Measurements from ENCODE around the gene AGAP3. TPM values are rescaled to one million over a fixed set of nuclear protein-coding genes. Genes with fewer than 3 reads are reported as not detected.

The AGAP3 gene
- polyA plus RNA-seq, 1 of the 3 experiments (the other 2 are of a cell fraction) = 126 TPM

DNA sequence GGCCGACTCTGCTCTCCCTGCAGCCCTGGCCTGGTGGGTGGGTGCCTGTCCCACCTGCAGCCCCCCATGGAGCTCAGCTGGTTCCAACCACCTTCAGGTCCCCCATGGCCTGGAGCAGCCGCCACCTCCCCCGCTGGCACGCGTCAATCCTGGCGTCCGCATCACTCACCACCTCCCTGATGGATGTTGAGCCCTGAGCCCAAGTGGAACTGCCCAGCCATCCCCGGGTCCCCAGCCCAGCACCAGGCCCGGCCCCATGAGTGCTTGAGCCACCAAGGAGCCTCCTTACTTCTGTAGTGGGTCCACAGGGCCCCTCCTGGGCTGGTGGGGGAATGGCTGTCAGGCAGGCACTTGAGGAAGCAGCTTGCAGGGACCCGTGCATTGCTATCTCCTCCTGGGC is 14.6 kb downstream of the AGAP3 start:
- ChIA-PET CTCF (interaction anchor here (0.7 to 18.7 kb wide), 4 partner anchors 12 to 138 kb away, joined by 3 to 474 read pairs (median 28); partner anchors contain the start of genes ABCB8, AGAP3, FASTK and TMUB1), POLR2A (no interaction called here)
- no peak for DNase-seq
- no peak overlapping the region for H3K4me2 ChIP-seq
- H3K36me3 ChIP-seq (replicated peaks in 1 of 2; ENCODE audit: control insufficient read depth in 1 of 2, insufficient read depth in 2 of 2, low read length in 1 of 2) = peaks cover 0 to 7% of the 10 kb centered on the region in 2 experiments
- TF ChIP-seq RAD21 (IDR thresholded peaks at IDR 0.05; ENCODE audit: low read length) (no peak), RFX5 (IDR thresholded peaks at IDR 0.05; ENCODE audit: low read length) (no peak), POLR2AphosphoS5 (IDR thresholded peaks at IDR 0.05; ENCODE audit: low read depth, low read length) (no peak), GABPA (IDR thresholded peaks at IDR 0.05; ENCODE audit: low read depth) (no peak), CHD2 (IDR thresholded peaks at IDR 0.05; ENCODE audit: low read length, partially characterized antibody) (no peak), FOSL2 (IDR thresholded peaks at IDR 0.05; ENCODE audit: borderline replicate concordance, low read depth) (no peak), ELF1 (IDR thresholded peaks at IDR 0.05) (no peak), EZH2phosphoT487 (IDR thresholded peaks at IDR 0.05; ENCODE audit: borderline replicate concordance, low read depth) (no peak), NRF1 (IDR thresholded peaks at IDR 0.05; ENCODE audit: low read depth, low read length) (no peak), EP300 (IDR thresholded peaks at IDR 0.05; ENCODE audit: borderline replicate concordance in 1 of 2, low read depth in 1 of 2, low read length in 1 of 2) (no peak), TEAD4 (IDR thresholded peaks at IDR 0.05; ENCODE audit: borderline replicate concordance, insufficient read depth) (no peak), SMC3 (IDR thresholded peaks at IDR 0.05; ENCODE audit: low read depth, low read length) (no peak), SIN3A (IDR thresholded peaks at IDR 0.05; ENCODE audit: borderline replicate concordance, low read depth, low read length) (no peak)
- TF ChIP-seq, protein P1, sequence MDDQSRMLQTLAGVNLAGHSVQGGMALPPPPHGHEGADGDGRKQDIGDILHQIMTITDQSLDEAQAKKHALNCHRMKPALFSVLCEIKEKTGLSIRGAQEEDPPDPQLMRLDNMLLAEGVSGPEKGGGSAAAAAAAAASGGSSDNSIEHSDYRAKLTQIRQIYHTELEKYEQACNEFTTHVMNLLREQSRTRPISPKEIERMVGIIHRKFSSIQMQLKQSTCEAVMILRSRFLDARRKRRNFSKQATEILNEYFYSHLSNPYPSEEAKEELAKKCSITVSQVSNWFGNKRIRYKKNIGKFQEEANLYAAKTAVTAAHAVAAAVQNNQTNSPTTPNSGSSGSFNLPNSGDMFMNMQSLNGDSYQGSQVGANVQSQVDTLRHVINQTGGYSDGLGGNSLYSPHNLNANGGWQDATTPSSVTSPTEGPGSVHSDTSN (IDR thresholded peaks at IDR 0.05) = no peak
- TF ChIP-seq, protein P2, sequence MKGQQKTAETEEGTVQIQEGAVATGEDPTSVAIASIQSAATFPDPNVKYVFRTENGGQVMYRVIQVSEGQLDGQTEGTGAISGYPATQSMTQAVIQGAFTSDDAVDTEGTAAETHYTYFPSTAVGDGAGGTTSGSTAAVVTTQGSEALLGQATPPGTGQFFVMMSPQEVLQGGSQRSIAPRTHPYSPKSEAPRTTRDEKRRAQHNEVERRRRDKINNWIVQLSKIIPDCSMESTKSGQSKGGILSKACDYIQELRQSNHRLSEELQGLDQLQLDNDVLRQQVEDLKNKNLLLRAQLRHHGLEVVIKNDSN (IDR thresholded peaks at IDR 0.05; ENCODE audit: borderline replicate concordance, low read depth) = no peak
- TF ChIP-seq, protein P3, sequence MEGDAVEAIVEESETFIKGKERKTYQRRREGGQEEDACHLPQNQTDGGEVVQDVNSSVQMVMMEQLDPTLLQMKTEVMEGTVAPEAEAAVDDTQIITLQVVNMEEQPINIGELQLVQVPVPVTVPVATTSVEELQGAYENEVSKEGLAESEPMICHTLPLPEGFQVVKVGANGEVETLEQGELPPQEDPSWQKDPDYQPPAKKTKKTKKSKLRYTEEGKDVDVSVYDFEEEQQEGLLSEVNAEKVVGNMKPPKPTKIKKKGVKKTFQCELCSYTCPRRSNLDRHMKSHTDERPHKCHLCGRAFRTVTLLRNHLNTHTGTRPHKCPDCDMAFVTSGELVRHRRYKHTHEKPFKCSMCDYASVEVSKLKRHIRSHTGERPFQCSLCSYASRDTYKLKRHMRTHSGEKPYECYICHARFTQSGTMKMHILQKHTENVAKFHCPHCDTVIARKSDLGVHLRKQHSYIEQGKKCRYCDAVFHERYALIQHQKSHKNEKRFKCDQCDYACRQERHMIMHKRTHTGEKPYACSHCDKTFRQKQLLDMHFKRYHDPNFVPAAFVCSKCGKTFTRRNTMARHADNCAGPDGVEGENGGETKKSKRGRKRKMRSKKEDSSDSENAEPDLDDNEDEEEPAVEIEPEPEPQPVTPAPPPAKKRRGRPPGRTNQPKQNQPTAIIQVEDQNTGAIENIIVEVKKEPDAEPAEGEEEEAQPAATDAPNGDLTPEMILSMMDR (IDR thresholded peaks at IDR 0.05) = no peak
- TF ChIP-seq, protein P4, sequence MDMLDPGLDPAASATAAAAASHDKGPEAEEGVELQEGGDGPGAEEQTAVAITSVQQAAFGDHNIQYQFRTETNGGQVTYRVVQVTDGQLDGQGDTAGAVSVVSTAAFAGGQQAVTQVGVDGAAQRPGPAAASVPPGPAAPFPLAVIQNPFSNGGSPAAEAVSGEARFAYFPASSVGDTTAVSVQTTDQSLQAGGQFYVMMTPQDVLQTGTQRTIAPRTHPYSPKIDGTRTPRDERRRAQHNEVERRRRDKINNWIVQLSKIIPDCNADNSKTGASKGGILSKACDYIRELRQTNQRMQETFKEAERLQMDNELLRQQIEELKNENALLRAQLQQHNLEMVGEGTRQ (IDR thresholded peaks at IDR 0.05; ENCODE audit: borderline replicate concordance, low read depth, low read length) = no peak
- peaks cover 95% of the 10 kb centered on the region for H4K20me1 ChIP-seq (ENCODE audit: insufficient read depth)
- no peak overlapping the region for H2AFZ ChIP-seq (ENCODE audit: low read depth)
- H3K9me2 ChIP-seq = no peaks in the 10 kb centered on the region
- H3K9me3 ChIP-seq = no peaks in the 10 kb centered on the region
- H3F3A ChIP-seq (replicated peaks; ENCODE audit: insufficient read depth) = peaks cover 24% of the 10 kb centered on the region
- WGBS (ENCODE audit: low lambda C conversion rate) = 97% methylated on average over 10 of the region's 10 CpGs
- peaks cover 94% of the 10 kb centered on the region for H3K79me2 ChIP-seq (ENCODE audit: insufficient read depth)
- no peaks in the 10 kb centered on the region for H3K27me3 ChIP-seq (ENCODE audit: insufficient read depth)
- peaks cover under 1 to 7% of the 10 kb centered on the region in 2 experiments; a peak in 2 of 4 replicates for H3K4me1 ChIP-seq (ENCODE audit: control insufficient read depth in 1 of 2, insufficient read depth in 2 of 2, low read depth in 1 of 2, low read length in 1 of 2)
- no peak overlapping the region for H3K27ac ChIP-seq (ENCODE audit: low read depth in 2 of 2, low read length in 1 of 2)
- H3K4me3 ChIP-seq (ENCODE audit: low read depth in 2 of 2, low read length in 1 of 2) = no peak overlapping the region
- H3K9ac ChIP-seq = no peak overlapping the region

Data from SK-N-SH (cell line).